Inflammatory macrophage treated with lipopolysaccharide for 4 hours (primary cell): ENCODE results near the gene PSMA5.

Experiments
- DNase-seq: peaks from one replicate; pipeline ENCODE4 v3.0.0-alpha.2; 2020

PSMA5 gene

DNA sequence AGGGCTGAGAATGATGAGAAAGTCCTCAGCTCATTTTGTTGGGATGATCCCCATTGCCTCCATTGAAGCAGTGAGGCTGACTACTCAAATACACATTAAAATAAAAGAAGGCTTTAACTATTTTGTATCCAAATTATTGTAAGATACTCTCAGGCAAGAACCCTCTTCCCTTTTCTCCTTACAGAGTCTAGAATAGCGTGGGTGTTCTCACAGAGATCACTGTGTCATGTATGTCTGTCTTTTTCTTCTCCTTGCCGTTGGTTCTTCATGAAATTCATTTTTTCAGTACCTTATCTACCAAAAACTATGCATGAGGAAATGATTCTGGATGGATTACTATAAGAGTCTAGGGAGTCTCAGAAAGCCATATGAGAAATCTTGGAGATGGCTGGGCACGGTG lies 58.6 kb downstream of the PSMA5 start:
- DNase-seq, result peak; percentile 59

DNA sequence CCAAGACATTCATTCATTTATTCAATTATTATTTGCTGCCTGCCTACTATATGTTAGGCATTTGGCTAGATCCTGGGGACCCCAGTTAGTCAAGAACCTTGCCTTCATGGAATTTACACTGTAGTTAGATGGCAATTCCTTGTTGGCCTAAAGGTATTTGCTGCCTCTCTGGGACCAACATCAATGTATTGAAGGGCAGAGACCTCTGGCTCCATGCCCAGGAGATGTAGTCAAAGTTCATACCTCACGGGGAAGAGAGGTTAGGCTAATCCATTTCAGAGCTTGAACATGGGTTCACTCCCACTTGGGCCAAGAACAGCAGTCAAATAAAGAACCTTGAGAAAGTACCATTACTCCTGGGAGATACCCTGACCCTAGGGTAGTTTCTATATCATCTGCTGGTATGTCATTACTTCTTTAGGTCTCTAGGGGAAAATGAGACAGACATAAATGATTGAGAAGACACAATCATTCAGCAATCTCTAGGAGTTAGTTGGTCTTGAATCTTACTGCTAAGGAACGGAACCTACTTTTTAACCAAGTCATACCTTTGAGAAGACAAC lies 60.5 kb downstream of the PSMA5 start:
- DNase-seq, result no peak

DNA sequence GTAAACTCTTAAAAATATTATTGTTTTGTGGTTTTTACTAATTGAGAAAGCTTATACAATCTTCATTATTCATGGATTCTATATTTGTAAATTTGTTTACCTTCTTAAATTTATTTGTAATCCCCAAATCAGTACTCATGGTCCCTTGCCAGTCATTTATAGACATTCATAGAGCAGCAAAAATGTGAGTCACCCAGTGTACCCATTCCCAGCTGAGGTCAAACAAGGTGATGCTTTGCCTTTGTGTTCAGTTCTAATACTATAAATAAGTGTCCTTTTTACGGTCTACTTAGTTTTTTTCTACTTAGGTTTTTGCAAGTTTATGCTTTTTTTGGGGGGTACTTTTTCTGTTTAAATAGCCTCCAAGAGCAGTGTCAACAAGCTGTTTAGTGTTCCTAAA lies 64.6 kb downstream of the PSMA5 start:
- no peak for DNase-seq

DNA sequence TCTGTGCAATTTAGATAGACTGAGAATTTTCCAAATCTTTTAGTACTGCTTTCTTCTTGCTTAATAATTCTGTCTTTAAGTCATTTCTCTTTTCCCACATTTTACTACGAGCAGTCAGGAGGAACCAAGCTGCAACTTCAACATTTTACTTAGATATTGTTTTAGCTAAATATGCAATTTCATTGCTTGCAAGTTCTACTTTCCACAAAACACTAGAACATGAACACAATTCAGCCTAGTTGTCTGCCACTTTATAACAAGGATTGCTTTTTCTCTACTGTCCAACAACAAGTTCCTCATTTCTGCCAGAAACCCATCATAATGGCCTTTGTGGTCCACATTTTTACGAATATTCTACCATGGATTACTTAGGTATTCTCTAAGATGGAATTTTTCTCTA lies 65.2 kb downstream of the PSMA5 start:
- peak; percentile 49 for DNase-seq

DNA sequence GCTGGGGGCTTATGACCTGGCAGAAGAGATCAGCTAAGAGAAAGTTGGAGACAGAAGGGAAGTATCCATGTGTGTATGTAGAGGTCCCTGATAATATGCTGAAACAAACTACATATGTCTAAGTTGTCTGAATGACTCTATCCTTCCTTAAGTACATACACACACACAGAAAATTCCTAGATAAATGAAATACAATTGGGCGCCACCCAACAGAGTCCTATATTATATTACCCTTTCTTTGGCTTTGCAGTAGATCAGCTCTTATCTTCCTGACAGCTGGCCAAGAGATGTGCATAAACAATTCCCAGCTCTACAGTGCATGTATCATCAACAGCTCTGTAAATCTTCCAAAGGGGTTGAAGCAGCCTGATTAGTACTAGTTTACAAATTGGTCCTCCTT lies 68.6 kb downstream of the PSMA5 start:
- DNase-seq, result no peak

DNA sequence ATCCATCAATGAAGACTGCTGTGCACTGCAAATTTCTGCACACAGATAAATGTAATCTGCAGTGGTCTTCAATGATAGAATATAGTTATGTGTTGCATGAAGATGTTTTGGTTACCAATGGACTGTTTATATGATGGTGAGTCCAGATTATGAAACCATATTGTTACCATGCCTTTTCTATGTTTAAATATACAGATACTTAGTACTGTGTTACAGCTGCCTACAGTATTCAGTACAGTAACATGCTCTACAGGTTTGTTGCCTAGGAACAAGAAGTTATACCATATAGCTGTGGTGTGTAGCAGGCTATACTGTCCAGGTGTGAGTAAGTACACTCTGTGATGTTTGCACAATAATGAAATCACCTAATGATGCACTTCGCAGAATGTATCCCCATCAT lies 69.3 kb downstream of the PSMA5 start:
- DNase-seq, result no peak

DNA sequence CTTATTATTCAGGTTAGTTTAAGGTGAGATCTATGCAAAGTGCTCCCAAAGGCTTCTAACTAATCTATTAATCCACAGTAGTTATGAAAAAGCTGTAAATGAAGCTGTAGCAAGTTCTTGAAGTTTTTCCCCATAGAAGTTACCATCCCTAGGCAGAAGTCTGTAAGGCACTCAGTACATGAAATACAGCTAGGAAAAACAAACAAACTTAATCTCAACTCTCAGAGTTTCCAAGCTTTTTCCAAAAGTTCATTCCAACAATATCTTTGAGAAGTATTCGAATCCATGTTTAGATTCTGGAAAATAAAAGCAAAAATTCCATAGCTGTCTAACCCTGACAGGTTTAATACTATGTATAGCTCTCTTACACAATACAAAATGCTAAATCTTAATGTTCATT lies 69.7 kb downstream of the PSMA5 start:
- no peak for DNase-seq

DNA sequence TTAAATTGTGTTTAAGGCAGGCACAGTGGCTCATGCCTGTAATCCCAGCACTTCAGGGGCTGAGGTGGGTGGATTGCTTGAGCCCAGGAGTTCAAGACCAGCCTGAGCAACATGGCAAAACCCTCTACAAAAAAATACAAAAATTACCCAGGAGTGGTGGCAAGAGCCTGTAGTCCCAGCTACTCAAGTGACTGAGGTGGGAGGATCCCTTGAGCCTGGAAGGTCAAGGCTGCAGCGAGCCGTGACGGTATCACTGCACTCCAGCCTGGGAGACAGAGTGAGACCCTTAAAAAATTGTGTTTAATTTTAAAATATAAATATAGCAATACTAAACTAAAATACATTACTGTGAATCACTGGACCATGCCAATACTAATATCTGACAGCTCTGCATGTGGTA lies 71.3 kb downstream of the PSMA5 start:
- DNase-seq, result no peak

DNA sequence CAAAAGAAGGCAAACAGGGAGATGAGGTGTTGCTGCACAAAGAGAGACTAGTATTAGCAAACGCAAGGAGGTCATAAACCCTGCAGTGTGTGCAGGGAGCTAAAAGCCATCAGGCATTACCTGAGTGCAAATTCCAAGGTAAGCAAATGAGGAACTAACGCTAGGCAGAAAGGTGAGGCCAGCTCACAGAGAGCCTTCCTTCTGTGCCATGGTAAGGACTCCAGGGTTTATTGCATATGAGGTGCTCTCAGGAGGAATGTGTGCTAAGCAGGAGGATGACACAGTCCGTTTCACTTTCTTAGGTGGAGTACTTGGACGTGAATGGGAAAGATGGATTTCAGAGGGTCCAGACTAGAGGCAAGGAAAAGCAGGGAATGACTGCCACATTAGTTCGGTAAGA lies 74.8 kb downstream of the PSMA5 start:
- no peak for DNase-seq

DNA sequence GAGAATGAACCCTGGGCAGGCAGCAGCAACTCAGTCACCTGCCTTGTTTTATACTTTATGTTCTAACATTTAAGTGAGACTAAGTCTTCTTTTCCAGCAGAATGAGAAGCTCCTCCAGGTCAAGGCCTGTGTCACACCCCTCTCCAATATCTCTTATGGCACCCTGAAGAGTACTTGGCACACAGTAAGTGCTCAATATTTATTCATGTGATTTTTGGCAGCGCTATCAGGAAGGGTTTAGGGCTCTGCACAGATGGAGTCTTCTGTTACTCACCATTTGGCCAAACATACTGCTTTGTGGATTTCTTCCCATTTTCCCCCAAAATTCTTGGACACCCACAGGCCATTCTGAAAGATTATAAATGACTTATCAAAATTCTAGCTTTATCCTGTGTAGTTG lies 75.6 kb downstream of the PSMA5 start:
- no peak for DNase-seq

DNA sequence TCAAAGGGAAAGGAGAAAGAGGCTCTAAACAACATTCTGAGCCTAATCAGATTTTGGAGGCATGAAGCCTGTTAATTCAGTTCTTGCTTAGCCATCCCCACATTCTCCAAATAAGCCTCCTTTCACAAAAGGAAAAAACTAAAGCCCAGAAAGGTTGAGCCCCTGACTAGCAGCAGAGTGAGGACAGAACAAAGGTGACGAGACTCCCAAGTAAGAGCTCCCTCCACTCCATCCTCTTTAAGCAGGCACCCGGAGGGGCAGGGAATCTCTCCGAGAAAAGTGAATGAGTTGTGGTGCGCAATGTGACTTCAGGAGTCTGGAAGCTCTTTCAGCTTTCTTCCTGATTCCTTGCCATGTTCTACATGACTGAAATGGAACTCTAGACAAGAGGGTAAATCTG lies 76.1 kb downstream of the PSMA5 start:
- no peak for DNase-seq
